HEK293 (cell line): ENCODE results near the gene ACTN4.
A peak's percentile ranks its signal among the peaks of the same experiment; 100 is the strongest.

Experiments
- AEBP2 ChIP-seq: fragments of 450-650 bp; formaldehyde crosslinking; IDR thresholded peaks from 2 replicates; pipeline ENCODE4 v1.5.1; 2016; ENCODE audit warnings: missing biosample characterization, missing genetic modification characterization, borderline replicate concordance
- FEZF1 ChIP-seq: fragments of 450-650 bp; formaldehyde crosslinking; IDR thresholded peaks from 2 replicates; pipeline ENCODE4 v1.5.1; 2016; ENCODE audit warnings: missing biosample characterization, missing genetic modification characterization
- GFI1B ChIP-seq: fragments of 450-650 bp; formaldehyde crosslinking; IDR thresholded peaks from 2 replicates; pipeline ENCODE4 v1.5.1; 2016; ENCODE audit warnings: missing biosample characterization, missing genetic modification characterization
- GLIS1 ChIP-seq: fragments of 450-650 bp; formaldehyde crosslinking; IDR thresholded peaks from 2 replicates; pipeline ENCODE4 v1.5.1; 2016; ENCODE audit warnings: missing biosample characterization, missing genetic modification characterization
- MZF1 ChIP-seq: fragments of 450-650 bp; formaldehyde crosslinking; IDR thresholded peaks from 2 replicates; pipeline ENCODE4 v1.5.1; 2017; ENCODE audit warnings: missing biosample characterization, missing genetic modification characterization, borderline replicate concordance
- PRDM1 ChIP-seq: fragments of 450-650 bp; formaldehyde crosslinking; IDR thresholded peaks from 2 replicates; pipeline ENCODE4; 2016; ENCODE audit warnings: missing biosample characterization, missing genetic modification characterization
- PRDM2 ChIP-seq: fragments of 450-650 bp; formaldehyde crosslinking; IDR thresholded peaks from 2 replicates; pipeline ENCODE4 v1.5.1; 2016; ENCODE audit warnings: missing biosample characterization, missing genetic modification characterization, borderline replicate concordance
- REPIN1 ChIP-seq: fragments of 450-650 bp; formaldehyde crosslinking; IDR thresholded peaks from 2 replicates; pipeline ENCODE4 v1.5.1; 2017; ENCODE audit warnings: missing biosample characterization, missing genetic modification characterization, low read depth
- SP2 ChIP-seq: fragments of 450-650 bp; formaldehyde crosslinking; IDR thresholded peaks from 2 replicates; pipeline ENCODE4 v1.5.1; 2016; ENCODE audit warnings: missing biosample characterization, missing genetic modification characterization
- ZEB2 ChIP-seq: fragments of 450-650 bp; formaldehyde crosslinking; IDR thresholded peaks from 2 replicates; pipeline ENCODE4 v1.5.1; 2016; ENCODE audit warnings: missing biosample characterization, missing genetic modification characterization
- ZIC2 ChIP-seq: fragments of 450-650 bp; formaldehyde crosslinking; IDR thresholded peaks from 2 replicates; pipeline ENCODE4 v1.5.1; 2016; ENCODE audit warnings: missing biosample characterization, missing genetic modification characterization
- ZNF10 ChIP-seq: fragments of 450-650 bp; formaldehyde crosslinking; IDR thresholded peaks from 2 replicates; pipeline ENCODE4 v1.5.1; 2017; ENCODE audit warnings: missing biosample characterization, missing genetic modification characterization
- ZNF18 ChIP-seq: fragments of 450-650 bp; formaldehyde crosslinking; IDR thresholded peaks from 2 replicates; pipeline ENCODE4 v1.5.1; 2016; ENCODE audit warnings: missing biosample characterization, missing genetic modification characterization
- ZNF202 ChIP-seq: fragments of 450-650 bp; formaldehyde crosslinking; IDR thresholded peaks from 2 replicates; pipeline ENCODE4 v1.5.1; 2016; ENCODE audit warnings: missing biosample characterization, missing genetic modification characterization, borderline replicate concordance
- ZNF23 ChIP-seq: fragments of 450-650 bp; formaldehyde crosslinking; IDR thresholded peaks from 2 replicates; pipeline ENCODE4 v1.5.1; 2016; ENCODE audit warnings: missing biosample characterization, missing genetic modification characterization, borderline replicate concordance
- ZNF391 ChIP-seq: fragments of 450-650 bp; formaldehyde crosslinking; IDR thresholded peaks from 2 replicates; pipeline ENCODE4 v1.5.1; 2016; ENCODE audit warnings: low read depth, missing biosample characterization, missing genetic modification characterization, borderline replicate concordance
- ZNF473 ChIP-seq: fragments of 450-650 bp; formaldehyde crosslinking; IDR thresholded peaks from 2 replicates; pipeline ENCODE4 v1.5.1; 2017; ENCODE audit warnings: missing biosample characterization, missing genetic modification characterization
- ZNF513 ChIP-seq: fragments of 450-650 bp; IDR thresholded peaks from 2 replicates; pipeline ENCODE4 v1.5.1; 2018; ENCODE audit warnings: missing biosample characterization, missing genetic modification characterization
- ZNF558 ChIP-seq: fragments of 450-650 bp; formaldehyde crosslinking; IDR thresholded peaks from 2 replicates; pipeline ENCODE4 v1.5.1; 2016; ENCODE audit warnings: missing biosample characterization, missing genetic modification characterization
- ZNF560 ChIP-seq: fragments of 450-650 bp; formaldehyde crosslinking; IDR thresholded peaks from 2 replicates; pipeline ENCODE4 v1.5.1; 2017; ENCODE audit warnings: missing biosample characterization, missing genetic modification characterization, borderline replicate concordance
- ZNF664 ChIP-seq: fragments of 450-650 bp; formaldehyde crosslinking; IDR thresholded peaks from 2 replicates; pipeline ENCODE4 v1.5.1; 2016; ENCODE audit warnings: missing biosample characterization, missing genetic modification characterization
- ZNF707 ChIP-seq: fragments of 450-650 bp; formaldehyde crosslinking; IDR thresholded peaks from 2 replicates; pipeline ENCODE4 v1.5.1; 2016; ENCODE audit warnings: missing biosample characterization, missing genetic modification characterization
- ZSCAN30 ChIP-seq: fragments of 450-650 bp; IDR thresholded peaks from 2 replicates; pipeline ENCODE4 v1.5.1; 2018; ENCODE audit warnings: missing biosample characterization, mild to moderate bottlenecking, missing genetic modification characterization, moderate library complexity
- TF ChIP-seq, protein P1 (sequence below): fragments of 450-650 bp; formaldehyde crosslinking; IDR thresholded peaks from 2 replicates; pipeline ENCODE4 v1.5.1; 2016; ENCODE audit warnings: missing biosample characterization, missing genetic modification characterization, low read depth
- TF ChIP-seq, protein P2 (sequence below): fragments of 450-650 bp; formaldehyde crosslinking; IDR thresholded peaks from 2 replicates; pipeline ENCODE4 v1.5.1; 2017; ENCODE audit warnings: missing biosample characterization, missing genetic modification characterization

ACTN4 gene

GRCh38 chr19:38684078-38684861 lies 36.8 kb downstream of the ACTN4 start (continued):
- TF ChIP-seq, protein P1, sequence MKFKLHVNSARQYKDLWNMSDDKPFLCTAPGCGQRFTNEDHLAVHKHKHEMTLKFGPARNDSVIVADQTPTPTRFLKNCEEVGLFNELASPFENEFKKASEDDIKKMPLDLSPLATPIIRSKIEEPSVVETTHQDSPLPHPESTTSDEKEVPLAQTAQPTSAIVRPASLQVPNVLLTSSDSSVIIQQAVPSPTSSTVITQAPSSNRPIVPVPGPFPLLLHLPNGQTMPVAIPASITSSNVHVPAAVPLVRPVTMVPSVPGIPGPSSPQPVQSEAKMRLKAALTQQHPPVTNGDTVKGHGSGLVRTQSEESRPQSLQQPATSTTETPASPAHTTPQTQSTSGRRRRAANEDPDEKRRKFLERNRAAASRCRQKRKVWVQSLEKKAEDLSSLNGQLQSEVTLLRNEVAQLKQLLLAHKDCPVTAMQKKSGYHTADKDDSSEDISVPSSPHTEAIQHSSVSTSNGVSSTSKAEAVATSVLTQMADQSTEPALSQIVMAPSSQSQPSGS, result peak; percentile 93
- TF ChIP-seq ZNF664 (tag by site-specific recombination) (peak; percentile 100), GLIS1 (tag by site-specific recombination) (peak; percentile 95), ZNF558 (tag by site-specific recombination) (peak; percentile 23; the same call in 1 of the 2 replicates), ZNF202 (tag by site-specific recombination) (no peak), ZNF707 (tag by site-specific recombination) (no peak), FEZF1 (tag by site-specific recombination) (peak; percentile 99), ZEB2 (tag by site-specific recombination) (peak; percentile 26), ZNF560 (tag by site-specific recombination) (no peak), AEBP2 (no peak), ZNF23 (tag by site-specific recombination) (no peak), MZF1 (peak; percentile 85), ZNF513 (tag by site-specific recombination) (0 out of 2 replicates have a peak, but pooled peaks have one; percentile 56), PRDM2 (tag by site-specific recombination) (no peak), SP2 (tag by site-specific recombination) (peak; percentile 72), ZNF18 (tag by site-specific recombination) (peak; percentile 85), PRDM1 (peak; percentile 98), REPIN1 (tag by site-specific recombination) (peak; percentile 81; the same call in 1 of the 2 replicates), ZNF391 (tag by site-specific recombination) (peak; percentile 59; the same call in 1 of the 2 replicates), ZNF473 (tag by site-specific recombination) (no peak), GFI1B (tag by site-specific recombination) (no peak), ZSCAN30 (tag by site-specific recombination) (peak; percentile 64; the same call in 1 of the 2 replicates), ZNF10 (tag by site-specific recombination) (peak; percentile 81), ZIC2 (tag by site-specific recombination) (peak; percentile 97)
- TF ChIP-seq, protein P2, sequence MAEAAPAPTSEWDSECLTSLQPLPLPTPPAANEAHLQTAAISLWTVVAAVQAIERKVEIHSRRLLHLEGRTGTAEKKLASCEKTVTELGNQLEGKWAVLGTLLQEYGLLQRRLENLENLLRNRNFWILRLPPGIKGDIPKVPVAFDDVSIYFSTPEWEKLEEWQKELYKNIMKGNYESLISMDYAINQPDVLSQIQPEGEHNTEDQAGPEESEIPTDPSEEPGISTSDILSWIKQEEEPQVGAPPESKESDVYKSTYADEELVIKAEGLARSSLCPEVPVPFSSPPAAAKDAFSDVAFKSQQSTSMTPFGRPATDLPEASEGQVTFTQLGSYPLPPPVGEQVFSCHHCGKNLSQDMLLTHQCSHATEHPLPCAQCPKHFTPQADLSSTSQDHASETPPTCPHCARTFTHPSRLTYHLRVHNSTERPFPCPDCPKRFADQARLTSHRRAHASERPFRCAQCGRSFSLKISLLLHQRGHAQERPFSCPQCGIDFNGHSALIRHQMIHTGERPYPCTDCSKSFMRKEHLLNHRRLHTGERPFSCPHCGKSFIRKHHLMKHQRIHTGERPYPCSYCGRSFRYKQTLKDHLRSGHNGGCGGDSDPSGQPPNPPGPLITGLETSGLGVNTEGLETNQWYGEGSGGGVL, result peak; percentile 83
